Esophagus squamous epithelium (tissue), 4 donors: ENCODE measurements around the gene ST6GALNAC3.

Experiments
- CTCF ChIP-seq, 6 experiments: fragments of 450-650 bp in 4 of 6; fragments of 200-600 bp in 2 of 6; sonication (generic) in 2 of 6; IDR thresholded peaks; one replicate each; pipeline ENCODE4 v1.5.1; 2016 to 2019; ENCODE audit warnings: antibody characterized with exemption in 6 of 6, mild to moderate bottlenecking in 4 of 6, moderate library complexity in 4 of 6
- POLR2A ChIP-seq, 4 donors: fragments of 450-650 bp; IDR thresholded peaks; one replicate each; pipeline ENCODE4 v1.6.1; 2017; ENCODE audit warnings: antibody characterized with exemption in 4 of 4, mild to moderate bottlenecking in 4 of 4, moderate library complexity in 3 of 4

DNA sequence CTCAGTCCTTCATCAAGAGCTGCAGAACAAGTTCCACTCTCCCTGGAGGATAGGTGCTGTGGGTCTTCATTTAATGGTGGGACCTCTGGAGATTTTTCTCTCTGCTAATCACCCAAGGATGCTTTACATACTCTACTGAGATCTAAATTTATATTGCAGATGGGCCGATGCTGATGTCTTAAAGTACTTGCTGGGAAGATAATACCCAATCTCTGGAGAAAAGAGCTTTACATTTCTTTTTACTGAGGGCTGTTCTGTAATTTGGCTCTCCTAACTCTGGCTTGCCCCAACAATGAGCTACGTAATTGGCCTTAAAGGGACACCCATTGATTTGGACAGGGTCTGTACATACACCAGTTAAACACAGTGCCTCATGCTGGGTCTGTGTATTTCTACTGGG lies 86.9 kb downstream of the ST6GALNAC3 start:
- no peak for TF ChIP-seq CTCF (IDR thresholded peaks at IDR 0.05)
- TF ChIP-seq POLR2A (IDR thresholded peaks at IDR 0.05) = no peak
